ENCODE measurements around the gene CAMK2D.
A peak's percentile ranks its signal among the peaks of the same experiment; 100 is the strongest.

Gene CAMK2D

DNA sequence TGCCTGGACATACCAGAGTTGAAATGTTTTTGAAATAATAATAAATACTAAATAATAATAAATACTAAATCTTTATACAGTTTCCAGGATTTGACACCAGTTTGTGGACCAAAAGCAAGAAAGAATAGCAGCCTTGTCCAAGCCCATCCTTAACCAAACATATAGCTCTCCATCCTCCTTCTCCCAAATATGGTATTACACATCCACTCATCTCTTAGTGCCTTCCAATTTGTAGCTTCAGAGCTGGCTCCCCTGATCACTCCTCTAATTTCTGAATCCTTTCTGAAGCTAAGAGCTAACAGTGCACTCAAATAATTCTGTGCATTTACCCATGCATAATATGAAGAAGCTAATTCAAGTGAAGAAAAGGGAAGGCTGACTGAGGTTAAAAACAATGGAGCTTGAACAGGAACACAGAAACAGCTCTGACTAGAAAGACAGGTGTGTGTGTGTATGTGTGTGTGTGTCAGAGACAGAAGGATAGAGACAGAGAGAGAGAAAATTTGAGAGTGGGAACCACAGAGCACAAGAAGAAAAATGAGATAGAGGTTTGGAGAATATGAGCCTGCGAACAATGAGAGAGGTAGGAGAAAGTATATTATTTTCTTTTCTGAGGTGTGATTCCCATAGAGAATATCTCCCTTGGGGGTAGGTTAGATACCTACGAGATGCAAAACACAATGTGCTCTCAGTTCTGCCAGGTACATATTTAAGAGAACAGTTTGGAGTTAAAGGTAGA is 123.5 kb downstream of the CAMK2D start:
- Histone ChIP-seq H3K27me3 (replicated peaks; ENCODE audit: insufficient read depth, low read length) (no peaks in the 10 kb centered on the region), H4K20me1 (ENCODE audit: insufficient read depth, low read length) (no peaks in the 10 kb centered on the region), H3K79me2 (ENCODE audit: low read length) (no peaks in the 10 kb centered on the region), H3K4me3 (ENCODE audit: low read length) (no peak overlapping the region), H3K4me2 (ENCODE audit: low read depth, low read length) (peak overlapping the region; percentile 17; the same call in 1 of the 2 replicates), H3K9ac (ENCODE audit: low read length) (no peak overlapping the region), H3K9me3 (replicated peaks; ENCODE audit: insufficient read depth, low read length) (no peaks in the 10 kb centered on the region), H3K27ac (ENCODE audit: low read length) (no peak overlapping the region), H3F3A (ENCODE audit: insufficient read depth, low read length) (peaks cover 10% of the 10 kb centered on the region), H2AFZ (ENCODE audit: low read length) (no peak overlapping the region), H3K9me2 (replicated peaks; ENCODE audit: insufficient read depth, low read length) (no peaks in the 10 kb centered on the region), H3K4me1 (ENCODE audit: low read length) (peaks cover 26% of the 10 kb centered on the region), H3K36me3 (replicated peaks; ENCODE audit: insufficient read depth, low read length) (no peaks in the 10 kb centered on the region)
- DNase-seq = no peak
- TF ChIP-seq EZH2 (optimal IDR thresholded peaks at IDR 0.05; ENCODE audit: low read depth, low read length) (no peak), EZH2phosphoT487 (IDR thresholded peaks at IDR 0.05; ENCODE audit: low read length) (no peak)
- TF ChIP-seq, protein P1, sequence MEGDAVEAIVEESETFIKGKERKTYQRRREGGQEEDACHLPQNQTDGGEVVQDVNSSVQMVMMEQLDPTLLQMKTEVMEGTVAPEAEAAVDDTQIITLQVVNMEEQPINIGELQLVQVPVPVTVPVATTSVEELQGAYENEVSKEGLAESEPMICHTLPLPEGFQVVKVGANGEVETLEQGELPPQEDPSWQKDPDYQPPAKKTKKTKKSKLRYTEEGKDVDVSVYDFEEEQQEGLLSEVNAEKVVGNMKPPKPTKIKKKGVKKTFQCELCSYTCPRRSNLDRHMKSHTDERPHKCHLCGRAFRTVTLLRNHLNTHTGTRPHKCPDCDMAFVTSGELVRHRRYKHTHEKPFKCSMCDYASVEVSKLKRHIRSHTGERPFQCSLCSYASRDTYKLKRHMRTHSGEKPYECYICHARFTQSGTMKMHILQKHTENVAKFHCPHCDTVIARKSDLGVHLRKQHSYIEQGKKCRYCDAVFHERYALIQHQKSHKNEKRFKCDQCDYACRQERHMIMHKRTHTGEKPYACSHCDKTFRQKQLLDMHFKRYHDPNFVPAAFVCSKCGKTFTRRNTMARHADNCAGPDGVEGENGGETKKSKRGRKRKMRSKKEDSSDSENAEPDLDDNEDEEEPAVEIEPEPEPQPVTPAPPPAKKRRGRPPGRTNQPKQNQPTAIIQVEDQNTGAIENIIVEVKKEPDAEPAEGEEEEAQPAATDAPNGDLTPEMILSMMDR (IDR thresholded peaks at IDR 0.05; ENCODE audit: low read length) = no peak

- H3K4me1 ChIP-seq (ENCODE audit: low read length) = peaks cover 26% of the 10 kb centered on the region
- no peak overlapping the region for H3K9ac ChIP-seq (ENCODE audit: low read length)
- DNase-seq = peak; percentile 51
- peak overlapping the region; percentile 12; the same call in 1 of the 2 replicates for H3K27ac ChIP-seq (ENCODE audit: low read length)
- H3K79me2 ChIP-seq (ENCODE audit: low read length) = no peaks in the 10 kb centered on the region
- H3K9me2 ChIP-seq (replicated peaks; ENCODE audit: insufficient read depth, low read length) = no peaks in the 10 kb centered on the region
- H3K36me3 ChIP-seq (replicated peaks; ENCODE audit: insufficient read depth, low read length) = no peaks in the 10 kb centered on the region
- H3K9me3 ChIP-seq (replicated peaks; ENCODE audit: insufficient read depth, low read length) = no peaks in the 10 kb centered on the region
- peaks cover 10% of the 10 kb centered on the region for H3F3A ChIP-seq (ENCODE audit: insufficient read depth, low read length)
- TF ChIP-seq EZH2phosphoT487 (IDR thresholded peaks at IDR 0.05; ENCODE audit: low read length) (no peak), EZH2 (optimal IDR thresholded peaks at IDR 0.05; ENCODE audit: low read depth, low read length) (no peak)
- TF ChIP-seq, protein P1 (IDR thresholded peaks at IDR 0.05; ENCODE audit: low read length) = no peak
- H2AFZ ChIP-seq (ENCODE audit: low read length) = no peak overlapping the region
- H4K20me1 ChIP-seq (ENCODE audit: insufficient read depth, low read length) = no peaks in the 10 kb centered on the region
- H3K4me3 ChIP-seq (ENCODE audit: low read length) = peak overlapping the region; percentile 5; the same call in 1 of the 2 replicates
- no peaks in the 10 kb centered on the region for H3K27me3 ChIP-seq (replicated peaks; ENCODE audit: insufficient read depth, low read length)
- H3K4me2 ChIP-seq (ENCODE audit: low read depth, low read length) = peak overlapping the region; percentile 44
Observed at GRCh38 chr4:113637363-113637762, 124.2 kb downstream of the CAMK2D start.

GRCh38 chr4:113636877-113637276 is 124.7 kb downstream of the CAMK2D start:
- TF ChIP-seq EZH2 (optimal IDR thresholded peaks at IDR 0.05; ENCODE audit: low read depth, low read length) (no peak), EZH2phosphoT487 (IDR thresholded peaks at IDR 0.05; ENCODE audit: low read length) (no peak)
- TF ChIP-seq, protein P1 (IDR thresholded peaks at IDR 0.05; ENCODE audit: low read length) = no peak
- H3F3A ChIP-seq (ENCODE audit: insufficient read depth, low read length) = peaks cover 10% of the 10 kb centered on the region
- peak; percentile 78 for DNase-seq
- H3K9me3 ChIP-seq (replicated peaks; ENCODE audit: insufficient read depth, low read length) = no peaks in the 10 kb centered on the region
- peak overlapping the region; percentile 12; the same call in 1 of the 2 replicates for H3K27ac ChIP-seq (ENCODE audit: low read length)
- H3K4me2 ChIP-seq (ENCODE audit: low read depth, low read length) = peak overlapping the region; percentile 44
- no peaks in the 10 kb centered on the region for H4K20me1 ChIP-seq (ENCODE audit: insufficient read depth, low read length)
- no peaks in the 10 kb centered on the region for H3K79me2 ChIP-seq (ENCODE audit: low read length)
- H3K4me3 ChIP-seq (ENCODE audit: low read length) = peak overlapping the region; percentile 5
- H3K36me3 ChIP-seq (replicated peaks; ENCODE audit: insufficient read depth, low read length) = no peaks in the 10 kb centered on the region
- H2AFZ ChIP-seq (ENCODE audit: low read length) = no peak overlapping the region
- peaks cover 26% of the 10 kb centered on the region for H3K4me1 ChIP-seq (ENCODE audit: low read length)
- no peaks in the 10 kb centered on the region for H3K27me3 ChIP-seq (replicated peaks; ENCODE audit: insufficient read depth, low read length)
- no peaks in the 10 kb centered on the region for H3K9me2 ChIP-seq (replicated peaks; ENCODE audit: insufficient read depth, low read length)
- no peak overlapping the region for H3K9ac ChIP-seq (ENCODE audit: low read length)
